ENCODE results near the gene PHLPP1.

Gene PHLPP1

DNA sequence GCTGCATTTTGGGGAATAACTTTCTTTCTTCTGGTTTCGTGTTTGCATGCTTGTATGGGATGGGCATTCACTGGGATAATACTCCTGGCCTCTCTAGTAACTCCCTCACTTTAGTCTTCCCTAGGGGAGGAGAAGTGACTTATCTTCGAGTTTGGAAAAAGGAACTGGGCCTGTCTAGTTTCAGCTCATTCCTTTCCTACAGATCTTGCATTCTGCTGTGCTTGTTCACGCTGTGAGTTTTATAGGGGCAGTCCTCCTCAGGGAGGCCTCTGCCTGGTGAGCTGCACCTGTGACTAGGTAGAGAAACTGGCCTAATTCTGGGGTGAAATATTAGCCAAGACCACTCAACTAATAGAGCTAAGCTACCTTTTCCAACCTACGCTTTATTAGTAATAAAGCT lies 50.9 kb downstream of the PHLPP1 start:
- H3K4me3 ChIP-seq (ENCODE audit: low read length): no peak overlapping the region
- DNase-seq (ENCODE audit: low read depth): no peak
- TF ChIP-seq, protein P1, sequence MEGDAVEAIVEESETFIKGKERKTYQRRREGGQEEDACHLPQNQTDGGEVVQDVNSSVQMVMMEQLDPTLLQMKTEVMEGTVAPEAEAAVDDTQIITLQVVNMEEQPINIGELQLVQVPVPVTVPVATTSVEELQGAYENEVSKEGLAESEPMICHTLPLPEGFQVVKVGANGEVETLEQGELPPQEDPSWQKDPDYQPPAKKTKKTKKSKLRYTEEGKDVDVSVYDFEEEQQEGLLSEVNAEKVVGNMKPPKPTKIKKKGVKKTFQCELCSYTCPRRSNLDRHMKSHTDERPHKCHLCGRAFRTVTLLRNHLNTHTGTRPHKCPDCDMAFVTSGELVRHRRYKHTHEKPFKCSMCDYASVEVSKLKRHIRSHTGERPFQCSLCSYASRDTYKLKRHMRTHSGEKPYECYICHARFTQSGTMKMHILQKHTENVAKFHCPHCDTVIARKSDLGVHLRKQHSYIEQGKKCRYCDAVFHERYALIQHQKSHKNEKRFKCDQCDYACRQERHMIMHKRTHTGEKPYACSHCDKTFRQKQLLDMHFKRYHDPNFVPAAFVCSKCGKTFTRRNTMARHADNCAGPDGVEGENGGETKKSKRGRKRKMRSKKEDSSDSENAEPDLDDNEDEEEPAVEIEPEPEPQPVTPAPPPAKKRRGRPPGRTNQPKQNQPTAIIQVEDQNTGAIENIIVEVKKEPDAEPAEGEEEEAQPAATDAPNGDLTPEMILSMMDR (conservative IDR thresholded peaks at IDR 0.05; ENCODE audit: low read depth, low read length): no peak

GRCh38 chr18:62767321-62767720 lies 52.0 kb downstream of the PHLPP1 start:
- DNase-seq (ENCODE audit: low read depth): peak; percentile 54
- H3K4me3 ChIP-seq (ENCODE audit: low read length): peak overlapping the region; percentile 1
- TF ChIP-seq, protein P1 (conservative IDR thresholded peaks at IDR 0.05; ENCODE audit: low read depth, low read length): no peak

- DNase-seq (ENCODE audit: low read depth): no peak
- TF ChIP-seq, protein P1 (conservative IDR thresholded peaks at IDR 0.05; ENCODE audit: low read depth, low read length): no peak
Measured at GRCh38 chr18:62767836-62768557, 52.7 kb downstream of the PHLPP1 start.

DNA sequence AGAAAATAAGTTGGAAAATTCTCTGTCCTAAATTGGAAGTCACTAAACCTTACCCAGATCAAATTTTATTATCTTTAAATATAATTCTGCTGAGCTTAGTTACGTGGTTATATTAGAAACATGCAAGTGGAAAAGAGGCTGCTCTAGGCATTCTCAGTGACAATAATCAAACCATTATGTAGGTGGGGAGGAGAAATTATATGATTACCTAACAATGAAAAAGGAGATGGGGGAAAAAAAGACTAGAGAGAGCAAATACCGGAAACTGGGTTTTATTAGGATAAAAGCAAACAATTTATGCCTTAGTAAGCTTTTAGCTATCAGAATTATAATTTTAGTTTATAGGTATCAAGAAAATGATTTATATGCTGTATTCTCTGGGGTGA lies 53.2 kb downstream of the PHLPP1 start:
- TF ChIP-seq, protein P1 (conservative IDR thresholded peaks at IDR 0.05; ENCODE audit: low read depth, low read length): no peak
- DNase-seq (ENCODE audit: low read depth): no peak
- H3K4me3 ChIP-seq (ENCODE audit: low read length): no peak overlapping the region

More at GRCh38 chr18:62767836-62768557, 52.7 kb downstream of the PHLPP1 start:
- H3K4me3 ChIP-seq (ENCODE audit: low read length): no peak overlapping the region

GRCh38 chr18:62769216-62769615 lies 53.9 kb downstream of the PHLPP1 start:
- TF ChIP-seq, protein P1 (conservative IDR thresholded peaks at IDR 0.05; ENCODE audit: low read depth, low read length): no peak
- DNase-seq (ENCODE audit: low read depth): peak; percentile 29
- no peak overlapping the region for H3K4me3 ChIP-seq (ENCODE audit: low read length)

DNA sequence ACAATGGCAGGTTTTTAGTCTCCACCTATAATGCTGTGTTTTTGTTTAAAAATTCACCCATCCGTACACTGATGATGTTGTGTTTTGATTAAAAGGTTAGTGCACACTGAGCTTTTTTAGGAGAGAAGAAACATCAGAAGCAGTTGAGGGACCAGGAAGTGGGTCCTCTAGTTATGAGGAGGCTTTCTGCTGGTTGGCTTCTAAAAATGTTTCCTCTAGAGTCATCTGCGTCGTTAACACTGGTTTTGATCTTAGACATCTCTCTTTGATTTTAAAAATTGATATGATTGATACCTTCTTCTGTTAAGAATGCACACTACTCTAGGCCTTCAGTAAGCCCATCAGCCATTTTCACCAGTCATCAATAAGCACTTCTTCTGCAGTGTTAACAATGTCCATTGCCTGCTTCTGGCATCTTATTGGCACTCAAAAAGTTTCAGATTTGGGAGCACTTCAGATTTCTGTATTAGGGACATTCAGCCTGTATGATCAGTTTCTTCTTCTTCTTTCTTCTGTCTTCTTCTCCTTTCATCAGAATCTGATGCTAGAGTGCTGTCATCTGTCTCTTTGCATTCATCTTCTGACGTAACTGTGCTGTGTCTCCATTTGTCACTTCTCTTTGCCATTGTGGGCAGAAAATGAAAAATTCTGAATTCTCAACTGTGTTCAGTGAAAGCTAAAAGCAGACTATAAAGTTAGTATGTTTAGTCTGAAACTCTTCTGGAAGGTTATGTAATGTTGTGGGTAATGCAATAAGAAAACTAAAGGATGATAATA lies 56.3 kb downstream of the PHLPP1 start:
- no peak overlapping the region for H3K4me3 ChIP-seq (ENCODE audit: low read length)
- TF ChIP-seq, protein P1 (conservative IDR thresholded peaks at IDR 0.05; ENCODE audit: low read depth, low read length): no peak
- DNase-seq (ENCODE audit: low read depth): no peak

All from retinal pigment epithelial cell (primary cell).